SIG-M5 (cell line): ENCODE data around the gene RBM15B.
"Not testable (repeated sequence)": the region's sequence is repeated elsewhere in the genome, so short reads cannot be mapped to it uniquely, and the experiment has no call there.

Experiments
- DNase-seq: peaks from one replicate; lab custom pipeline; 2025; lab: John Stamatoyannopoulos, UW

RBM15B gene, protein sequence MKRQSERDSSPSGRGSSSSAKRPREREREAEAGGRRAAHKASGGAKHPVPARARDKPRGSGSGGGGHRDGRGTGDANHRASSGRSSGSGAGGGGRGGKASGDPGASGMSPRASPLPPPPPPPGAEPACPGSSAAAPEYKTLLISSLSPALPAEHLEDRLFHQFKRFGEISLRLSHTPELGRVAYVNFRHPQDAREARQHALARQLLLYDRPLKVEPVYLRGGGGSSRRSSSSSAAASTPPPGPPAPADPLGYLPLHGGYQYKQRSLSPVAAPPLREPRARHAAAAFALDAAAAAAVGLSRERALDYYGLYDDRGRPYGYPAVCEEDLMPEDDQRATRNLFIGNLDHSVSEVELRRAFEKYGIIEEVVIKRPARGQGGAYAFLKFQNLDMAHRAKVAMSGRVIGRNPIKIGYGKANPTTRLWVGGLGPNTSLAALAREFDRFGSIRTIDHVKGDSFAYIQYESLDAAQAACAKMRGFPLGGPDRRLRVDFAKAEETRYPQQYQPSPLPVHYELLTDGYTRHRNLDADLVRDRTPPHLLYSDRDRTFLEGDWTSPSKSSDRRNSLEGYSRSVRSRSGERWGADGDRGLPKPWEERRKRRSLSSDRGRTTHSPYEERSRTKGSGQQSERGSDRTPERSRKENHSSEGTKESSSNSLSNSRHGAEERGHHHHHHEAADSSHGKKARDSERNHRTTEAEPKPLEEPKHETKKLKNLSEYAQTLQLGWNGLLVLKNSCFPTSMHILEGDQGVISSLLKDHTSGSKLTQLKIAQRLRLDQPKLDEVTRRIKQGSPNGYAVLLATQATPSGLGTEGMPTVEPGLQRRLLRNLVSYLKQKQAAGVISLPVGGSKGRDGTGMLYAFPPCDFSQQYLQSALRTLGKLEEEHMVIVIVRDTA

DNA sequence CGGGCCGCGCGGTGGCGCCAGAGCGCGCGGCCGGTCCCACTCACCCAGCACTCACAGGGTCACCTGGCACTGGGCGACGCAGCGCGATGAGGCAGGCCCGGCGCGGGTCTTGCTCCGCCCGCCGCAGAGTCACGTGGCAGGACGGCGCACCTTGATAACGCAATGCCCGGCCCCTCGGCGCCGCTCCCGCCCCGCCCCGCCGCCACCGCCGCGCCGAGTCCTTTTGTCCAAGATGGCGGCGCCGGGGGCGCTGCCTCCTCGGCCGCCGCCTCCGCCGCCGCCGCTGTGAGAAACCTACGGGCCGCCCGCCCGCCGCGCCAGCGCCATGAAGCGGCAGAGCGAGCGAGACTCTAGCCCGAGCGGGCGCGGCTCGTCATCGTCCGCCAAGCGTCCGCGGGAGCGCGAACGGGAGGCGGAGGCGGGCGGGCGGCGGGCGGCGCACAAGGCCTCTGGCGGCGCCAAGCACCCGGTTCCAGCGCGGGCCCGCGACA lies at the start of gene RBM15B:
Gene RBM15B, plus strand, starts transcription at position 211 of the 491 bp plus-strand sequence. Its CDS starts 115 bp downstream, at position 326.
- peak; percentile 70 for DNase-seq

DNA sequence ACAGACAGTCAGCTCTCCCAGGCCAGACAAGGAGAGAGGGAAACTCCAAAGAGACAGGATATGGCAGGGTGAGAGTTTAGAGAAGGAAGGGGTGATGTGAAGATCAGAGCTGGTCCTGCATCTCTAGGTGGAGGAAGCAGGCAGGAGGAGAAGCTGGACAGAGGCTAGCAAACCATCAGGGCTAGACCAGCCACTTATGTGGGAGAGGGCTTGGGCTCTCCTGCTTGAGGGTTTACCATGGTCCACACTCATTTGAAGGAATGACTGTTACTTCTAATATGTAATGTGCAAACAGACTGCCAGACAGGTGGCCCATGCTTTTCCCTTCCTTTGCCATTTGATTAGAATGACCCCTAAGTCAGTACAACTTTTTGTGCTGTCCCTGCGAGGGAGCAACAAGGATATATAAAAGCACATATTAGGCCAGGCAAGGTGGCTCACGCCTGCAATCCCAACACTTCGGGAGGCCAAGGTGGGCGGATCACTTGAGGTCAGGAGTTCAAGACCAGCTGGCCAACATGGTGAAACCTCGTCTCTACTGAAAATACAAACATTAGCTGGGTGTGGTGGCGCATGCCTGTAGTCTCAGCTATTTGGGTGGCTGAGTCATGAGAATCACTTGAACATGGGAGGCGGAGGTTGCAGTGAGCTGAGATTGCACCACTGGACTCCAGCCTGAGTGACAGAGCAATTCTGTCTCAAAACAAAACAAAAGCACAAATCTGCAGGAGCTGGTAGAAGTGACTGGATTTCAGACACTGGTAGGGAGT lies 47.0 kb upstream of the RBM15B start:
- no peak for DNase-seq

DNA sequence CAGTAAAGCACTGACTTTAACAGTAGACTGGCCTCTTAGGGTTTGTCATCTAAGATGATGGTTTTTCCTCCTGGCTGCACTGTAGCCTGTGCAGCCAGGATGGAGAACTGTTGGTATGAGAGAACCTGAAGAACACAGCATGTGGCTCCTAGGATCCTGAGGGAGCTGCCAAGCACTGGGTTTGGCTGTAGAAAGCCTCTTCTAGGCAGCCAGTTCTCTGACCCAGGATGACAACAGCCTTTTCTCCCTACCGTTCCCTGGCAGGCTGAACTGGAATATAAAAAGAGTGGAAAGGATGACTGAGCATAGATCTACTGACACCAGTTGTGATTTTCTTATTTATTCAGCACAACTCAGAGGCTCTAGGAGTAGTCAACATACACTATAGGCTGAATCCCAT lies 40.3 kb upstream of the RBM15B start:
- DNase-seq, result no peak

DNA sequence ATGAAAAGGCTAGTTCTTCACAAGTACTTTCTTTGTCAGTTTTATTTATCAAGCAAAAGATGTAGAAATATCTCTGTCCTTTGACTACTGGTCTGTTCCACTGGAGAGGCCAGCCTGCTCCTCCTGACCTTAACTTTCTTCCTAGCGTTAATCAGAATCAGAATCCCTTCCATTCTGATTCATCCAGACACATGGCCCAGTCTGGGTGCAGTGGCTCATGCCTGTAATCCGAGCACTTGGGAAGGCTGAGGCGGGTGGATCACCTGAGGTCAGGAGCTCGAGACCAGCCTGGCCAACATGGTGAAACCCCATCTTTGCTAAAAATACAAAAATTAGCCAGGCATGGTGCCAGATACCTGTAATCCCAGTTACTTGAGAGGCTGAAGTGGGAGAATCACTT lies 38.0 kb upstream of the RBM15B start:
- DNase-seq, result no peak

DNA sequence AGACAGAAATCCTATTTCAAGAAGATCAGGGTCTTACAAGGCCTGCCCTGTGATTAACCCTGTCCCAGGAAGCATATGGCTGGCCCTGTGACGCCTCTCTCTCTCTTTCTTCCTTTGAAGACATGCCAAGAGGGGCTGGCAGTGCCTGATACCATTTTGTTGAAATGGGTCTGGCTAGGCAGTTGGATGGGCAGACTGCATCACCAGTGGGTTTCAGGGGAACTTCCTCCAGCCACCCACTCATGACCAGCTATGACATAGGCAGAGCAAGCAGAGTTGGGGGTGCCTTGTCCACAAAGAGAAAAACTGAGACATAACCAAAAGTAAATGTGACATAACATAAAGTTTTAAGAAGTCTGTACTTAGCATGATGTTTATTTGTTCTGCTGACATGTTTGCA lies 37.4 kb upstream of the RBM15B start:
- no peak for DNase-seq

DNA sequence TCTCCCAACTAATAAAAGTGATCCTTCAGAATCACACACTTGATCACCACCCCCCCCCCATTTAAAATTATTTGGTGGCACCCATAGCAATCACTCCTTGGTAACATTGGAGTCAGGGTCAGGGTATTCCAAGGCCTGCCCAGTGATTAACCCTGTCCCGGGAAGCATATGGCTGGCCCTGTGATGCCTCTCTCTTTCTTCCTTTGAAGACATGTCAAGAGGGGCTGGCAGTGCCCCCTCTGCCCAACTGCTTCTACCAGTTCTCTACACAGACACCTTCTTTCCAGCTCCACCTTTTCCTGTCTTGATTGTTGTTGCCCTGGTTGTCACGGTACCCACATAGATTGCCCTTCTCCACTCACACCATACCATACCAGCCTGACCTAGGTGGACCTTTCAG lies 36.9 kb upstream of the RBM15B start:
- no peak for DNase-seq

DNA sequence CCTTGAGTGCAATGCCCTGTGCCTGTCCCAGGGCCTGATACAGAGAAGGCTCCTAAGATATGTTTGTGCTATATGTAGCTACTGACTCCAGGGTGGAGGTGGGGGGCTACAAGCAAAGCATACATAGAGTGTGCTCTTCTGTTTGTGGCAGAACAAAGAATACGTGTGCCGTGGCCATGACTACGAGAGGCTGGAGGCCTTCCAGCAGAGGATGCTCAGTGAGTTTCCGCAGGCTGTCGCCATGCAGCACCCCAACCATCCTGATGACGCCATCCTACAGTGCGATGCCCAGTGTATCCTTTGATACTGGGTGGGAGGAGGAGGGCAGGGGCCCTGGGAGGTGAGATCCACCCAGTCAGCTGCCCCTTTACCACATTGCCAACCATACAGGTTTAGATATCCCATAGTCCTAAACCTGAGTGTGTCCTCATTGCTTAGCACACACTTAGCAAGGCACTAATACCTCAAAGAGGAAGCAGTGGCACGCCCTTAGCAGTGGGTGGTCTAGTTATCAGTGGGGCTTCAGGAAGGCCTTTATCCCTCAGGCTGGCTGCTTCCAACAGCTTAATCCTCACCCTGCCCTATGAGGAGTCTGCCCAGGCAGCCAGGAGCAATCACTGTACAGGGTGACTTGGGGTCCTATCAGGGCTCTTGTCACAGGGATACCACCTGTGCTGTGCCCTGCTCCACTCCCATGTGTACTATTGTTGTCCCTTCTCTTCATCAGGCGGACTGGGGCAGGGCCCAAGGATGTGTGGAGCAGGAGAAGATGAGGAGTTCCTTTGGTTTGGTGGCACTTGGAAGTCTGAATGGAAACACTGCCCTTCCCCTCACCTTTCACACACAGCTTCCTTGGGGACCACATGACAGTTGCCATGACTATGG lies 36.1 kb upstream of the RBM15B start:
- no peak for DNase-seq

DNA sequence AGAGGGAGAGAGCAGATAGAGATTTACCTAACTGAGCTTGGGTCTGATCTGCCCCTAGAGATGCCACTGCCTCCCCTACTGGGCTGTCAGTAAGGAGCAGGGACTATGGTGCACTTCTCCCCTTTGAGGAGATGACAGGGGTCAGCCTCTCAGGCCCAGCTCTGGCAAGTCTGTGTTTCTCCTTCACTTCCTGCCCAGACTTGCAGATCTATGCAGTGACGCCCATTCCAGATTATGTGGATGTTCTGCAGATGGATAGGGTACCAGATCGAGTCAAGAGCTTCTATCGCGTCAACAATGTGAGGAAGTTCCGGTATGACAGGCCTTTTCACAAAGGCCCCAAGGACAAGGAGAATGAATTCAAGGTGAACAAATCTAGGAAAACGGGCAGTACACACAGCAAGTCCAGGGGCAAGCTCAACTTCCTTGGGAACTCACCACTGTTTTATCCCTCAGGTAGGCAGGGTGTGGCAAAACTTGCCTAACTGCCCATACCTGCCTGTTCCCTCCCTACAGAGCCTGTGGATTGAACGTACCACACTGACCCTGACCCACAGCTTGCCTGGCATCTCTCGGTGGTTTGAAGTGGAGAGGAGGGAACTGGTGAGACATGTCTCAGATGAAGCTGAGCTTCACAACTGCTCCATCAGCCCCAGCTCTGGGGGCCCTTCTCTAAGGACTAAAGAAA lies 35.0 kb upstream of the RBM15B start:
- DNase-seq, result no peak

DNA sequence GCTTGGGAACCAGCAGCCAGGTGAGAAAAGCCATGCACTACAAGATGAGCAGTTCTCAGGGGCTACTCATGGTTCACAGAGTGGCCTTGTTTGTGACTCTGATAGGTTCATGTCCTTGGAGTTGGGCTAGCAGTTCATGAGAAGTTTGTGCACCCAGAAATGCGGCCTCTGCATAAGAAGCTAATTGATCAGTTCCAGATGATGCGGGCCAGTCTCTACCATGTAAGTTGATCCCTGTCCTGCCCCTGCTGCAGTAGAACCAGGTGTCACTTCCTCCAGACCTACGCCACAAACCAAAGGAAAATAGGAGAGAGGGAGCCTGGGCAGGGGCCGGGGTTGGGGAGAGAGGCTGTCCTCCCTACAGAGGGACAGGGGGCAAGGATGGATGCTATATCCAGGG lies 33.2 kb upstream of the RBM15B start:
- no peak for DNase-seq

DNA sequence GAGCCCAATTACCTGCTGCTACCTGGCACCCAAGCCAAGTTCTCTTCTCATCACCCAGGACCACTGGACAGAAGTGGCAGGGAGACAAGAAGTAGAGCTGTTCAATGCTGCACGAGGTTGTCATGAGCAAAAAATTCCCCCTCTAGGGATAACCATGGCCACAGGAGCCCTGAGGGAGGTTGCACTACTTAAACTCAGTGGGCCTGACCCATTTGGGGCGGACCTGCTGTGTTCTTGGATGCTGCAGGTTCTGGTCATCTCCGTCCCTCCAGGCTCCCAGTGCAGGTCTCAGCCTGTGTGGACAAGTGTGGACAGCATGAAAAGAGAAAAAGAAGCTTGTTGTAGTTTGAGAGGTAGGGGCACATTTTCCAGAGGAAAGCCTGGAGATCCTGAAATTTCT lies 32.1 kb upstream of the RBM15B start:
- DNase-seq, result no peak

DNA sequence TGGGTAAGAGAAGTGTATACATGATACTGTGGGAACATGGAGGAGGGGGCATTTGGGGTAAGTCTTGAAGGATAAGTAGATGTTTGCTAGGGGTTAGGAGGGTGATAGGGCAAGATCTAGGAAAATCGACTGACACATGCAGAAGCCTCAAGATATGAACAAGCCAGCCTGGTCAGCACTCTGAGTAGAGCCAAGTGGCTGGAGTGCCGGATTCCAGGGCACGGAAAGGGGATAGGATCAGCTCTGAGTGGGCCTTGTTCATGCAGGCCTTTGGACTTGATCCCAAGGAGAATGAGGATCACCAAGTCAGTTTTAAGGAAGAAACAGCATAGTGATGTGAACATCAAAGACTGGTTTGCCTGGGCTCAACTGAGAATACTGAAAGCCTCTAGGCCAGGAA lies 30.3 kb upstream of the RBM15B start:
- DNase-seq, result no peak

DNA sequence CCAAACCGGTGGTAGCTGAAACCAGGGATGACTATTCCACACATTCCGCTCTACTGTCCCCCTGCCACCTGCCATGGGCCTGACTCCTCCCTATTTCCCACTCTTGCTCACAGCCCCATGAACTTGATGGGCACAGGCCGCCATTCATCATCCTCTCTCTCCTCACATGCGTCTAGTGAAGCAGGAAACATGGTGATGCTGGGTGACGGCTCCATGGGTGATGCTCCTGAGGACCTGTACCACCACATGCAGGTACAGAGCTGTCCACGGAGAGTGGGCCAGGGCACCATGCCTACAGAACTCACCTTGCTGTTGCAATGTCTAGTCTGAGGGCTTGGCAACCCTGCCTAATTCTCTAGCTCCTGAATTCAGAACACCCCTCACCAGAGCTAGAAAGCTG lies 29.3 kb upstream of the RBM15B start:
- no peak for DNase-seq

DNA sequence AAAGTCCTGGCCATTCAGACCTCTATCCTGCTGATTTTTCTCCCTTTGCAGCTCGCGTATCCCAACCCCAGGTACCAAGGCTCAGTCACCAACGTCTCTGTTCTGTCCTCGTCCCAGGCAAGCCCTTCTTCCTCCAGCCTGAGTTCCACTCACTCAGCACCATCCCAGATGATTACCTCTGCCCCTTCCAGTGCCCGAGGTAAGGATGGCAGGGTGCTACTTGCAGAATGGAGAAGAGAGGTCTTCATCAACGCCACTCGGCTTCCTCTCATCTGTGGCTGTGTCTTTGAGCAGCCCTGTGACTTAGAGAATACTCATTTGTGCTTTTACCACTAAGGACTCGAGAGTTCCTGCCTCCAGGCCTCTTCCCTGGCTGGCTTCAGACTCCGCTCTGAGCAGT lies 28.6 kb upstream of the RBM15B start:
- no peak for DNase-seq

DNA sequence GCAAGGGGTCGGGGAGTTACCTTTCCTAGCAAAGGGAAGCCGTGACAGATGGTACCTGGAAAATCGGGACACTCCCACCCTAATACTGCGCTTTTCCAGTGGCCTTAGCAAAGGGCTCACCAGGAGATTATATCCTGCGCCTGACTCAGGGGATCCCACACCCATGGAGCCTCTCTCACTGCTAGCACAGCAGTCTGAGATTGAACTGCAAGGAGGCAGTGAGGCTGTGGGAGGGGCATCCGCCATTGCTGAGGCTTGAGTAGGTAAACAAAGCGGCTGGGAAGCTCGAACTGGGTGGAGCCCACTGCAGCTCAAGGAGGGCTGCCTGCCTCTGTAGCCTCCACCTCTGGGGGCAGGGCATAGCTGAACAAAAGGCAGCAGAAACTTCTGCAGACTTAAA lies 22.8 kb upstream of the RBM15B start:
- DNase-seq, result not testable (repeated sequence)

DNA sequence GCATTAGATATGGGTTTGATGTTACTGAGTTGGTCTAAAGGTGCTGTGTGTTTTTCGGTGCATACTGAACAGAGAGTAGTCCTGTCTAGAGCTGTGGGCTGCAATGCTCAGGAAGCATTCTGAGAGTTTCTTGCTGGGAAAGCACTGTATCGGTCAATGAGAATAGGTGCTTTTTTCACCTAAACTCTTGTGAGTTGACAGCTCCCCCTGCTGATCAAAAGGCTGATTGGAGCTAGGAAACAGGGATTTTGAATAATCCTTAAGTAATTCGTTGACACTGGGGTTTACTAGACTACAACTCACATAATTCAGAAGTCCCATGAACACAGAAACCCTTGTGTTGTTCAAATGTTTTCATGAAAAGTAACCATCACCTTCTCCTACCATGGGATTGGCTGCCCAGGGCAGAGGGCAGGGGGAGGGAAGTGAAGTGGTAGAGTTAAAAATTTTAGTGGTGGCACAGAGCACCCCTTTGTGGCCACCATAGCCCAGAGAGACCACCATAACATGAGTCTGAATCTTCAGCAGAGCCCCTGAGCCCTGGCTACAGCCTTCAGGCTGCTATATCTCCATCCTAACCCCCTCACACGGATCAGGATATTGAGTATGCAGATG lies 19.0 kb upstream of the RBM15B start:
- no peak for DNase-seq

DNA sequence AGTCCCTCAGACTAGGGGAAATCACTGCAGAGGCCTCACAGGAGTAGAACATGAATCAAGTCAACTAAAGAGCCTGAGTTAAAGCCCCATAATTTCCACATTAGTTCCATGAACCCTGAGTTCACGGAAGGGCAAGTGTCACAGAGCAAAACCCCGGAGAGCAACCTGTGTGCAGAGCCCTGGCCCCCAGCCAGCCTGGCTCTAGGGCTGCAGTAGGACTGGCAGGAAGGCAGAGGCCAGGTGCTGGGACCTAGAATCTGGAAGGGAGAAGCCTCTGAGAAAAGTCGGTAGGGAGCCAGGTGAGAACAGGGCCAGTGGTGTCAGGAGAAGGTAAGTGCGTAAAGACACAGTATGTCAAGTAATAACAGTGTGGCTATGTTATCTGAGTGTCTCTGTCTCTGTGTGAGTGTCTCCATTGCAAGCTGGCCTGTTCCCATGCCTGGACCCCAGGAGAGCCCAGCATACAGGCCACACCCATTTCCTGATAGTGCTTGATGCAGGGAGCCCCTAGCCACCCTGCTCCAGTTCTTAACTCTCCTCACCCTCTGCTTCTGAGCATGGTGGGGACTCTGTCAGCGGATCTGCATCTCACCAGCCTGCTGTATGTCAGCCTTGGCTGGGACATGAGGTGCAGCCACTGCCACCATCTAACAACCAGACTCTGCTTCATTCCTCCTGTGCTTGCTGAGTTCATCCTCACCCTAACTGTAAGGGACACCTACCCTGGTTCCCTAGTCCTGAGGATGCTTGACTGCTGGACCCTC lies 17.2 kb upstream of the RBM15B start:
- DNase-seq, result no peak

DNA sequence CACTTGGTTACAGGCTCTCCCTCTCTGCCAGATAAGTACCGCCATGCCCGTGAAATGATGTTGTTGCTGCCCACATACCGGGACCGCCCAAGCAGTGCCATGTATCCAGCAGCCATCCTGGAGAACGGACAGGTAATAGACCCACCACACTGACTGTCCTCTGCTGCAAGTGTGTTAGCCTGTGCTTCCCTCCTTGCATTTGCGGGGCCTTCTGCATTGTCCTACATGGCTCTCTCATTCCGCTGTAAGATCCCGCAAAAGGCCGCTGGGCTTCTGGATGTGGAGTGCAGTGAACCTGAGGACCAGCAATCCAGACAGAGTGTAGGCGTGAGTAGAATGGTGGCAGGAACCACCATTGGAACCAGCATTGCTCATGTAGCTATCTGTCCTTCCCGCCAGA lies 16.6 kb upstream of the RBM15B start:
- no peak for DNase-seq

DNA sequence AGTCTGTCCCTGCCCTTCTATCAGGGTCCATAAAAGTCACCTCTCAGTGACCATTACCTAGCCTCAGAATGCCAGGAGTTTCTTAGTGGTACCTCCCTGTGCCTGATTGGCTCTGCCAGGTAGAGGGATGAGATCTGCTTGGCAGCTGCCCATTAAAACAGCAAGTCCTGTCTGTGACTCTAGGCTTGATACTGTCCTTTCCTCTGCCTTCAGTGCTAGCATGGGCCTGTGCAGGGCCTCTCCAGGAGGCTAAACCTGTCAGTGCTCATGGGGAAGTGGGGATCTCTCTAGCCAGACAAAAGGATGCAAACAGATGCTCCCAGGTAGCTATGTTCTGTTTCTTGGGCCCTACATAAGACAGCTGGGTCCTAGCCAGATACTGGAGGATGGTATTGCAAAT lies 15.9 kb upstream of the RBM15B start:
- no peak for DNase-seq

DNA sequence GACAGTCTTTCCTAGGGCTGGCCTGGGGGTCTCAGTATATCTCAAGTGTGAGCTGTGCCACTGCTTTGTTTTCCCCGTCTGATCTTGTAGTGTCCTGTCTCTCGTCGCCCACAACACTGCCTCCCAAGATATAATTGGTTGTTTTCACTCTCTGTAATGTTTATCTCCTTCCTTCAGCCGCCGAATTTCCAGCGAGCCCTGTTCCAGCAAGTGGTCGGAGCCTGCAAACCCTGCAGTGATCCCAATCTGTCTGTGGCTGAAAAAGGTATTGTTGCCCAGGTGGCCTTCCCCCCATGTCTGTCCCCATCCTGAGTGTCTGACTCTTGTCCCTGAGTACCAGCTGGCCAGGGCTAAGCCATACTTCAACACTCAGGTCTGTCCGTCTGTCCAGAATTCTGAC lies 15.5 kb upstream of the RBM15B start:
- DNase-seq, result no peak
